B cell (primary cell): ENCODE results near the gene OR6C74.

Source experiments
- CTCF ChIP-seq: fragments of 200-600 bp; IDR thresholded peaks from one replicate; pipeline ENCODE4 v1.8.0; 2022; ENCODE audit warnings: antibody characterized with exemption, mild to moderate bottlenecking
- EZH2 ChIP-seq: IDR thresholded peaks from 2 replicates; pipeline ENCODE4 v1.6.1; 2012; ENCODE audit warnings: borderline replicate concordance, low read depth, mild to moderate bottlenecking, moderate library complexity, low read length; ENCODE audit not compliant: insufficient read depth, poor library complexity, severe bottlenecking

DNA sequence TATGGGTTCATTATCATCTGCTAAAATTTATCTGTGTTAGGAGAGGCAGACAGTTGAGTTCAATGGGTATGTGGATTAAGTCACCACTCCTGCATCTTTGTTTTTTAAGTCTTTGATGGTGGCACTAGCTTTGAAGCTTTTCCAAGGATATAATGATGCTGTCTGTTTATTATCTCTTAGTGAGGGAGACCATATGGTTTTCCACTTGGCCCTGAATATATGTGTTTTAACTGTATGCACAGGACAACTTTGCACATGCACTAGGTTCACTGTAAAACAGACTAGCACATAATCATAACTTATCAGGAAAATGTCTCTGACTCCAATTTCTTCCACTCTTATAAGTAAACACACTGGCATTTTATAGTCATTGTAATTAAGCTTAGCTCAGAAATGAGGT, 8.9 kb downstream of the OR6C74 start:
- no peak for TF ChIP-seq CTCF
- TF ChIP-seq EZH2, result no peak
